Activated naive CD8-positive, alpha-beta T cell treated with anti-CD3 and anti-CD28 coated beads for 36 hours (primary cell): ENCODE data around the gene ARHGEF37. TPM values are rescaled to one million over a fixed set of nuclear protein-coding genes. Genes with fewer than 3 reads are reported as not detected.
"Not testable (repeated sequence)": the region's sequence is repeated elsewhere in the genome, so short reads cannot be mapped to it uniquely, and the experiment has no call there.

Experiments used
- DNase-seq: peaks from one replicate; pipeline ENCODE4 v3.0.0; 2021
- H3K27ac Mint-ChIP-seq: one replicate; pipeline ENCODE4 v1.8.0; 2022; ENCODE audit warnings: mild to moderate bottlenecking, moderate library complexity, mixed read lengths
- H3K27me3 Mint-ChIP-seq: one replicate; pipeline ENCODE4 v1.8.0; 2022; ENCODE audit warnings: mild to moderate bottlenecking, mixed read lengths
- H3K36me3 Mint-ChIP-seq: one replicate; pipeline ENCODE4 v1.8.0; 2021; ENCODE audit warnings: mild to moderate bottlenecking, mixed read lengths
- H3K4me1 Mint-ChIP-seq: one replicate; pipeline ENCODE4 v1.8.0; 2021; ENCODE audit warnings: mixed read lengths
- H3K4me3 Mint-ChIP-seq: one replicate; pipeline ENCODE4 v1.8.0; 2022; ENCODE audit warnings: mild to moderate bottlenecking, moderate library complexity, mixed read lengths
- H3K9me3 Mint-ChIP-seq: one replicate; pipeline ENCODE4 v1.8.0; 2022; ENCODE audit warnings: mixed read lengths
- total RNA-seq, 2 experiments: library from RNA; stranded (reverse); gene quantifications; one replicate each; pipeline ENCODE4 v1.2.3, GENCODE V29; 2021

ARHGEF37 gene
- total RNA-seq, 2 experiments from 2014 or later: 1.4 to 2.3 TPM

DNA sequence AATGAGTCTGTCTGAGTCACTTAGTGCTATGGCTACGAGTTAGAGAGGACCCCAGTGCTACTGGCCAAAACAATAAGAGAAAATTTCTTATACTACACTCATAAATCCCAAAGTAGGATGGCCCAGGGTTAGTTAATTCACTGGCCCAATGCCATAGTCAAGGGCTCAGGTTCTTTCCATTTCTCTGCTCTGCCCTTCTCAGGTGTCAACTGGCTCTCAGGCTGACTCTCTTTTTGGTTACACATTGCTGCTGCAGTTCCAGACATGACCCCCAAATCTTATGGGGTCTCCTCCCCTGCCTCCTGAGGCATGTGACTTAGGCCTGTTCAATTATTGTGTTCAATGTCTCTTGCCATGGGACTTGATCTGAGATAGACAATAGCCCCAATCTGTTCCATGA is 70.4 kb downstream of the ARHGEF37 start:
- DNase-seq: peak; percentile 13
- no peak overlapping the region for H3K27ac Mint-ChIP-seq
- H3K4me3 Mint-ChIP-seq: no peak overlapping the region
- no peaks in the 10 kb centered on the region for H3K36me3 Mint-ChIP-seq
- peaks cover 7% of the 10 kb centered on the region for H3K4me1 Mint-ChIP-seq
- H3K9me3 Mint-ChIP-seq: peaks cover 2% of the 10 kb centered on the region
- no peaks in the 10 kb centered on the region for H3K27me3 Mint-ChIP-seq

DNA sequence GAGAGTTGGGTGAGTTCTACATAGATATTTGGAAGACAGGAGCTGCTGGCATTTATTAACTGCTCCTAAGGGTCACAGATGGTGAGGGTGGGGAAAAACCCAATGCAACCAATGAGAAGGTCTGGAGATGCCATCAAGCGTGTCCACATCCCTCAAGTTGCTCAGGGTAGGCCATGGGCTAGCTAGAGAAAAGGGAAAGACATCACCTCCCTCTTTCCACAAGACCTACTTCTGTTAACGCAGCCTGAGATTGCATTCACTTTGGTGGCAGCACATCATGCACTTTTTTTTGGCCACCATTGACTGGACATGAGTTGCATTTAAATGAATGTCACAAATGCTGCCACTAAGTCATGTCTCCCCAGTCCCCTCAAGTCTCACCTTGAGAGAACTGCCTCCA is 71.4 kb downstream of the ARHGEF37 start:
- Mint-ChIP-seq H3K36me3 (no peaks in the 10 kb centered on the region), H3K27ac (no peak overlapping the region), H3K9me3 (peaks cover 8% of the 10 kb centered on the region), H3K4me1 (no peaks in the 10 kb centered on the region), H3K4me3 (no peak overlapping the region), H3K27me3 (peaks cover 3% of the 10 kb centered on the region)
- DNase-seq: no peak

DNA sequence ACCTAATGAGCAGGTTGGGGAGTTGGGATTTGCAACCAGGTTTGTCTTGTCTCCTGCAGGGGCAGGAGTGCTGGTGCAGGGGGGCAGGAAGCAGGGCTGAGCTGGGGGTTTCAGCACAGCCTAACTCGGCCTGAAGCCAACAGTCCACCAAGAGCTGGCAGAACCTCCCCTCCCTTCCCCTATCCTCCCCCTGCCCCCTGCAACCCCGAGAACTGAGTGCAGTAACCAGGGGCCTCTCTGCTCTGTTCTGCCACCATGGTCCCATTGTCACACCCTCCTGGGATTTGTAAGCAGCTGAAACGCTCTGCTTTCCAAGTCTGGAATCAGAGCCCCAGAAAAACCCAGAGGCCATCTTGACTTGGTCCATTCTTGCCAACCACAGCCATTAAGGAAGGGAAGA is 72.9 kb downstream of the ARHGEF37 start:
- H3K4me3 Mint-ChIP-seq: no peak overlapping the region
- no peaks in the 10 kb centered on the region for H3K4me1 Mint-ChIP-seq
- H3K27ac Mint-ChIP-seq: no peak overlapping the region

DNA sequence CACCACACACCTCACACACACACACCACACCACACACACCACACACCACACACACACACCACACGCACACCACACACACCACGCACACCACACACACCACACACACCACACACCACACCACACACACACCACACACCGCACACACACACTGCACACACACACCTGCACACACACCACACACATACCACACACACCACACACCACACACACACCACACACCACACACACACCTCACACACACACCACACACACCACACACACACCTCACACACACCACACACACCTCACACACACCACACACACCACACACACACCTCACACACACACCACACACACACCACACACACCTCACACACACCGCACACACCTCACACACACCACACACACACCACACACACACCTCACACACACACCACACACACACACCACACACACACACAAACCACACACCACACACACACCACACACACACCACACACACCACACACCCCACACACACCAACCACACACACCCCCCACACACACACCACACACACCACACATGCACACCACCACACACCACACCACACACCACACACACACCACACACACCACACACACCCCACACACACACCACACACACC is 73.7 kb downstream of the ARHGEF37 start:
- no peaks in the 10 kb centered on the region for H3K4me1 Mint-ChIP-seq
- peaks cover 8% of the 10 kb centered on the region for H3K9me3 Mint-ChIP-seq
- H3K4me3 Mint-ChIP-seq: no peak overlapping the region
- no peak for DNase-seq
- no peaks in the 10 kb centered on the region for H3K36me3 Mint-ChIP-seq
- peaks cover 6% of the 10 kb centered on the region for H3K27me3 Mint-ChIP-seq
- no peak overlapping the region for H3K27ac Mint-ChIP-seq

More for the DNA sequence above, 72.9 kb downstream of the ARHGEF37 start:
- no peak for DNase-seq
- H3K9me3 Mint-ChIP-seq: peaks cover 8% of the 10 kb centered on the region
- no peaks in the 10 kb centered on the region for H3K36me3 Mint-ChIP-seq
- peaks cover 6% of the 10 kb centered on the region for H3K27me3 Mint-ChIP-seq

DNA sequence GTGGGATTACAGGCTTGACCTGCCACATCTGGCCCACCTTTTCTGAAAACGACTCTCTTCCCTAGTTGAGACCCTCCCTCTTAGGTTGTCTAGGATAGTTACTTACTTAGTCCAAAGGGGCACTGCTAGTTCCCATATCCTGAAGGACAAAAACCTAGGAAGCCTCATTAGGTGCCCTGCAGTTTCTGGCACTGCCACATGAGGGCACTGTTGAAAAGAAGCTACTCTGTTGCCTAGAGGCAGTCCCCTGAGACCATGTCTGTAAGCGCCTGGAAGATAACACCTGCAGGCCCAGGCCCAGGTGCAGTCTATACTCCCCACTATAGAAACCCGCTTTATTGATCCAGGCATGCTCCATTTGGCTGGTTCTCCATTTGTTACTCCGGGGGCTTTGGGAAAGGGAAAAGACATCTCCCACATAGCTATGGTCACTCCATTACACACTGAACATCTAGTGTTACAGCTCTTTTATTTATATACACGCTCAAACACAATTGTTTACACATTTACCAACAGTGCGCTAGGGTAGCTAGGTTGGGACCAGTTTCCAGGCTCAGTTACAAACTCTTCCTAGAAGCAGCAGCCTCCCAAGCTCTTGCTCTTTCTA is 75.4 kb downstream of the ARHGEF37 start:
- H3K27ac Mint-ChIP-seq: no peak overlapping the region
- peaks cover 6% of the 10 kb centered on the region for H3K27me3 Mint-ChIP-seq
- peak; percentile 25 for DNase-seq
- H3K36me3 Mint-ChIP-seq: no peaks in the 10 kb centered on the region
- no peak overlapping the region for H3K4me3 Mint-ChIP-seq
- H3K4me1 Mint-ChIP-seq: no peaks in the 10 kb centered on the region
- peaks cover 8% of the 10 kb centered on the region for H3K9me3 Mint-ChIP-seq

DNA sequence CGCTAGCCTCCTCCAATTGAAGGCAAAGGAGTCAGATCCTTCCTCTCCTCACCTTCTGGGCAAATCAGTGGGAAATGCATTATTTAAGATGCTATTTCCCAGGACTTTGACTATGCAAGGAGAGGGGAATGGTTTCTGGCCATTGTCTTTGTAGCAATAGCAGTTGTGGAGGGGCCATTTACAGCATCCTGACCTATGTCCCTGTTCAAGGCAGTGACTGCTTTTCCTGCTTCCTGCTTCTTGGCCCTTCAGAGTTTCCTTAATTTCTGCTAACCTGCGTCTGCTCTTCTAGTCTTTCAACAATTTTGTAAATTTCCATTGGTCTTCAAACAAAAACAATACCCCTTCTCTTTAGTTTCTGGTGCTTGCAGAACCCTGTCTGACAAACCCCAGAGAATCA is 76.0 kb downstream of the ARHGEF37 start:
- Mint-ChIP-seq H3K36me3 (no peaks in the 10 kb centered on the region), H3K27ac (no peak overlapping the region), H3K27me3 (peaks cover 6% of the 10 kb centered on the region), H3K4me1 (no peaks in the 10 kb centered on the region), H3K4me3 (no peak overlapping the region), H3K9me3 (peaks cover 8% of the 10 kb centered on the region)
- DNase-seq: no peak

DNA sequence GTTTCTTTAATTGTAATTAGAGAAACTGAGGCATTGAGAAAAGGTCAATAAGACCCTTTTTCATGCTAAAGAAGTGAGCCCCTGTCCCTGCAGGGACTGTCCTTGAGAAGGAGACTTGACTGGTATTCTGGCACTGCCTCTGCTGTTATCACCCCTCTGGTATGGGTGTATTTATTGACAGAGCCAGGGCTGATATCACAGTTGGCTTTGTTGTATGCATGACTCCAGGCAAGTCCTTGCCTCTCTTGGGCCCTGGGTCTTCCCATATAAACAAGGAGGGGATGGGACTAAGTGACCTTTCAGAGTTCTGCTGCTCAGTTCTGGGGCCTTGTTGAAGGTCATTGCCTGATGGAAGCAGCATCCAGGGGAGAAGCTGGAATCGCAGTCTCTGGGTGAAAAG is 77.0 kb downstream of the ARHGEF37 start:
- no peaks in the 10 kb centered on the region for H3K36me3 Mint-ChIP-seq
- DNase-seq: no peak
- no peaks in the 10 kb centered on the region for H3K4me1 Mint-ChIP-seq
- peaks cover 6% of the 10 kb centered on the region for H3K27me3 Mint-ChIP-seq
- no peak overlapping the region for H3K27ac Mint-ChIP-seq
- H3K4me3 Mint-ChIP-seq: no peak overlapping the region
- peaks cover 8% of the 10 kb centered on the region for H3K9me3 Mint-ChIP-seq

DNA sequence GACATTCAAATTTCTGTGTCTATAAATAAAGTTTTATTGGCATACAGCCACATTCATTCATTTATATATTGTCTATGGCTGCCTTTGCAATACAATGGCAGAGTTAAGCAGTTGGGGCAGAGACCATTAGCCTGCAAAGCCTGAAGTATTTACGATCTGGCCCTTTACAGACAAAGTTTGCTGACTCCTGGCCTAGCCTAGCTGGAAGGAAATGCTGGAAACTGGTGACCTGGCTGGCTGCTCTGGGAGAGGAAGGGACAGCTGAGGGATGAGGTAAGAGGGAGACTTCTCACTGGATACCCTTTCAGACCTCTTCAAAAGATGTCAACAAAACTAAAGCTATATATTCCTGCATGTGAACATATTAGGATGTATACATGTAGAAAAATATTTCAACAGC is 82.8 kb downstream of the ARHGEF37 start:
- Mint-ChIP-seq H3K9me3 (peaks cover 5% of the 10 kb centered on the region), H3K4me1 (no peaks in the 10 kb centered on the region), H3K36me3 (peaks cover 3% of the 10 kb centered on the region), H3K4me3 (no peak overlapping the region), H3K27ac (no peak overlapping the region), H3K27me3 (no peaks in the 10 kb centered on the region)
- no peak for DNase-seq

DNA sequence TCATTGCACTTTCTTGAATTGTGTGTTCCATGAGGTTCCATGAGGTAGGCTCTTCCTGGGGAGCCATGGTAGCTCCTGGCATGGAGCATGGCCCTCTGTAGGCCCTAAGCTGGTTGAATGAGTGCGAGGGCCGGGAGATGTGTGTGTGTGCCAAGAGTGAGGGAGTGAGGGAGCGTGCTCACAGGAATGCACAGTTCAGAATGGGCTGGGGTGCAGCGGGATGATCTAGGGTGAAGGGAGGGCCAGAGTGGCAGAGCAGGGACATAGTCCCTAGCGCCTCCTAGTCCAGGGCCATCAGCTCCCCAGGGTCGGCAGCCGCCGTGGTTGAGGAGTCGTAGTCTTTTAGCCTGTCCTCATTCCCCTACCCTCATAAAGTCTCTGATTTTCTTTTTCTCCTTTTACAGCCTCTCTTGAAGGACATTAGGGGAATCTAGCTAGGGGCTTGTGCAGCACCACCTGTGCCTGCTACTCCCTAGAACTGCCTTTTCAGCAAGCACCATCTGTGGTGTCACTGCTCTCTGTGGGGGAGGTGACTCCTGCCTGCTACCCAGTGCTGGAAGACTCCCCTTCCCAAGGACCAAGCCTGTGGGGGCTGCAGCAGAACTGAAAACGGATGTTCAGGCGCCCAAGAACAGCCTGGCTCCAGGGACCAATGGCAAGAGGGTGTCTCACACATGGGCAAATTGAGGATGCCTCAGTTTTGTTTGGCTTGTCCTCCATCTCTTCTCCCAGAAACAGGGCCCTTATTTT is 83.5 kb downstream of the ARHGEF37 start:
- Mint-ChIP-seq H3K9me3 (peaks cover 5% of the 10 kb centered on the region), H3K4me1 (no peaks in the 10 kb centered on the region), H3K36me3 (peaks cover 3% of the 10 kb centered on the region), H3K27me3 (no peaks in the 10 kb centered on the region), H3K27ac (no peak overlapping the region), H3K4me3 (no peak overlapping the region)
- DNase-seq: no peak

DNA sequence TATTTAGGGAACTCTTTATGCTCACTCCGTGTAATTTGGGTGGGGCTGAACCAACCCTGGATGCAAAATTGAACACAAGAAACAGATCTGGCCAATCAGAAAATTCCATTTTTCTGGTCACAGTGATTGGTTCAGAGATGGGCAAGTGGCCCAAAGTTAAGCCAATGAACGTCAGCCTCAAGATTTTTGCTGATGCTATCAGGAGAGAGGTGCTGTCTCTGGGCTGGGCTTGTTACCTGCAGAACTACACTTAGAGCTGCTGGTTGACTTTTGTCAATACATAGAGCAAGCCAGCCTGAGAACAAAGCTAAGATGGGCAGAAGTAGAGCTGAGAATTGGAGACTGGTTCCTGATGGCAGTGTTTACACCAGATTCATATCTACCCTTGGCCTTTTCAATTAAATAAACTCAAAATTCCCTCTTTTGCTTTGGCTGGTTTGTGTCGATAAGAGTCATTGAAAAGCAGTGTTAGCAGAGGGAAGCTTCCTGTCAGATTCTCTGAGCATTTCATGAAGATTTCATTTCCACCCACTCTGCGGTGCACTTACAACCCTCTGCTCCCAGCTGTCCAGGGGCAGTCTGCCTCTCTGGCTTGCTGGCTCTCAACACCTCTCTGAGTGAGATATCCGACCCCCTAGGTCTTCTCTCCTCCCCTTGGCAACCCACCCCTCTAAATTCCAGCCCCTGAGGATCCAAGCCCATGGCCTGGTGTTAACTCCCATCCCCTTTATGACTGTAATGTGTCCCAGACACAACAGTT is 84.3 kb downstream of the ARHGEF37 start:
- Mint-ChIP-seq H3K27ac (no peak overlapping the region), H3K4me3 (no peak overlapping the region), H3K27me3 (no peaks in the 10 kb centered on the region), H3K36me3 (peaks cover 3% of the 10 kb centered on the region), H3K4me1 (no peaks in the 10 kb centered on the region), H3K9me3 (peaks cover 5% of the 10 kb centered on the region)
- DNase-seq: no peak

DNA sequence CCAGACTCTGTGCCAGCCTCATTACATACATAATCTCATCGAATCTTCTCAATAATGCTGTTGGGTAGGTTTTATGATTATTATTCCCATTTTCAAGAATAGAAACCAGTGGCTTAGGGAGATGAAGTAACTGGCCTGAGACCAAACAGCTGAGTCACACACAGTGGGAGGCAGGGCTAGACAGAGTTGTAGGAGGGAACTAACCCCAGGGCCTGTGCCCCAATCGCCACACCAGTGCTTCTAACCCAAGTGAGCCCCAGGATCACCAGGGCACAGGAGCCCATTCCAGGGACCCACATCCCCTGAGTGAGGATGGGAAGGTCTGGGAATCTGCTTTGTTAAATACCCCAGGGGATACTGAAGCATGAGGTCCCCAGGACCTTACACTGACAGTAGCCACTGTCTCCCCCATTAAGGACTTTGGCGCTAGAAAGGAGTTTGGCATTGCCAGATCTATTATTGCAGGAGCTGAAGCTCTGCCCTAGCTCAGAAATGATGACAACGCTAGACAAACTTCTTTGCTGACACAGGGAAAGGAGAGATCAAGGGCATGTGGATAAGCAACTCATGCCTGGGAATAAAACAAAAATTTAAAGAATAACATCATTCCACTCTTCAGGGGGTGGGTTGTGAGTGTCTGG is 85.0 kb downstream of the ARHGEF37 start:
- no peaks in the 10 kb centered on the region for H3K4me1 Mint-ChIP-seq

DNA sequence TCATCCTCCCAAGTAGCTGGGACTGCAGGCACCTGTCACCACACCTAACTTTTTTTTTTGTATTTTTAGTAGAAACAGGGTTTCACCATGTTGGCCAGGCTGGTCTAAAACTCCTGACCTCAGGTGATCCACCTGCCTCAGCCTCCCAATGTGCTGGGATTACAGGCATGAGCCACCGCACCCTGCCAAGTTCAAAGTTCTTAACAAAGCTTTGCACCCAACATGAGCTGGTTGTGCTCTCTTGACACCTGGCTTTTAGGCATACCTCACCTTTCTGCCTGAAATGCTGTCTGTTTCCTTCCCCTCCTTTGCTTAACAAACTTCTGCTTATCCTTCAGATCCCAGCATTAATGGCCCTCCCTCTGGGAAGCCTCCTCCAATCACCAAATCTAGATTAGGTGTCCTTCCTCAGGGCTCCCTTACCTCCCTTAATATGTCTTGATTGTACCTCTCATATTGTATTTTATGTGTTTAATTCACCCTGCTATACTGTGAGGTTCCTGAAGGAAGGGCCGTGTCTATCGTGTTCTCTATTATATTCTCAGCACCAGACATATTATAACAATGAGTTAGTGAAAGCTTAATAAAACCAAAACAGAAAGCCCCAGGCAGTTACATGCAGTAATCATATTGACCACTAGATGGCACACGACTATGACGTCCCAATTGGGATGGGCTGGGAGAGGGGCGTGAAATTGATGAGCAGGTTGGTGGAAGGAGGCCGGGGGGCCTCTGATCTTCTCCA is 86.0 kb downstream of the ARHGEF37 start:
- Mint-ChIP-seq H3K9me3 (peaks cover 5% of the 10 kb centered on the region), H3K4me3 (no peak overlapping the region)
- DNase-seq: peak; percentile 22

More for the DNA sequence above, 85.0 kb downstream of the ARHGEF37 start:
- H3K9me3 Mint-ChIP-seq: peaks cover 5% of the 10 kb centered on the region
- H3K27me3 Mint-ChIP-seq: no peaks in the 10 kb centered on the region
- H3K27ac Mint-ChIP-seq: no peak overlapping the region
- no peak for DNase-seq
- H3K36me3 Mint-ChIP-seq: peaks cover 3% of the 10 kb centered on the region
- H3K4me3 Mint-ChIP-seq: no peak overlapping the region

DNA sequence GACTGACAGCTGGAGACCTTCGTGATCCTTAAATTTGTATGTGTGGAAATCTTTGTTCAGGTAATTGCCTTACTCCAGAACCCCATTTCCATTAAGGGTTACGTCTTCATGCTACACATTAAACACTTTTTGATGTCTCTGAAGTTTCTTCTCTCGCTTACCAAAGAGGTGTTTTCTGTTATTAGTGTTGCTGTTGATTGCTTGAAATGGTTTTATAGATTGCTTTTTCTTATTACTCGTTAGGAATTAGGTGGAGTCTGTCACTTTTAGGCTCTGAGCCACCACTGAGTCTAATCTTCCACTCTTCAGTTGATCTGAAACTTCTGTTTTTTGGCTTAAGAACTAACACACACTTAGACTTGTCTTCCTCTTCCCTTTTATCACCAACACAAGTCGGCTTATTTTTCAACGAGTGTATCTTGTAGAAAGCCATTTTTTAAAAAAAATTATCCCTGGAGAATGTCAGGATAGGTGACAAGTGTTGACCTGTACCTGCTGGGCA is 86.6 kb downstream of the ARHGEF37 start:
- no peaks in the 10 kb centered on the region for H3K4me1 Mint-ChIP-seq
- H3K27ac Mint-ChIP-seq: no peak overlapping the region
- H3K9me3 Mint-ChIP-seq: peaks cover 5% of the 10 kb centered on the region
- H3K27me3 Mint-ChIP-seq: no peaks in the 10 kb centered on the region
- no peak for DNase-seq
- peaks cover 3% of the 10 kb centered on the region for H3K36me3 Mint-ChIP-seq
- H3K4me3 Mint-ChIP-seq: no peak overlapping the region

More for the DNA sequence above, 86.0 kb downstream of the ARHGEF37 start:
- H3K4me1 Mint-ChIP-seq: no peaks in the 10 kb centered on the region
- peaks cover 3% of the 10 kb centered on the region for H3K36me3 Mint-ChIP-seq
- H3K27ac Mint-ChIP-seq: no peak overlapping the region
- H3K27me3 Mint-ChIP-seq: no peaks in the 10 kb centered on the region

DNA sequence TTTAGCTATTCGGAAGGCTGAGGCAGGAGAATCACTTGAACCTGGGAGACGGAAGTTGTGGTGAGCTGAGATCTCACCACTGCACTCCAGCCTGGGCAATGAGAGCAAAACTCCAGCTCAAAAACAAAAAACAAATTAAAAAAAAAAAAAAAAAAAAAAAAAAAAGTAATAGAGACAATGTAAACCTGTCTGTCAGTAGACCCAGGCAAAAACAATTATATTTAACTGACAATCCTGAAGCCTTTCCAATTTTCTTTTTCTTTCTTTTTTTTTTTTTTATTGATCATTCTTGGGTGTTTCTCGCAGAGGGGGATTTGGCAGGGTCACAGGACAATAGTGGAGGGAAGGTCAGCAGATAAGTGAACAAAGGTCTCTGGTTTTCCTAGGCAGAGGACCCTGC is 88.0 kb downstream of the ARHGEF37 start:
- H3K36me3 Mint-ChIP-seq, DNase-seq, H3K9me3 Mint-ChIP-seq, H3K4me1 Mint-ChIP-seq, H3K27ac Mint-ChIP-seq, H3K4me3 Mint-ChIP-seq, H3K27me3 Mint-ChIP-seq: not testable (repeated sequence)
